SK-N-SH (cell line): ENCODE results near the gene CALML6.

ENCODE experiments used
- CHD2 ChIP-seq: fragments of 150-350 bp; IDR thresholded peaks from 2 replicates; pipeline ENCODE4 v1.6.1; 2018; ENCODE audit warnings: low read length; ENCODE audit not compliant: partially characterized antibody
- EP300 ChIP-seq, 2 experiments: IDR thresholded peaks; 2 replicates each; pipeline versions ENCODE4 v1.4.0 to v1.6.1; 2012; ENCODE audit warnings: borderline replicate concordance in 1 of 2, low read depth in 1 of 2, low read length in 1 of 2
- FOXJ3 ChIP-seq: sonication (generic); formaldehyde crosslinking; IDR thresholded peaks from 2 replicates; pipeline ENCODE4 v1.5.1; 2020; ENCODE audit warnings: mild to moderate bottlenecking, missing genetic modification reagents
- MXI1 ChIP-seq: IDR thresholded peaks from 2 replicates; pipeline ENCODE4 v1.6.1; 2012; ENCODE audit warnings: mild to moderate bottlenecking, low read depth, low read length, improper control_type of control experiment
- NFIC ChIP-seq: IDR thresholded peaks from 2 replicates; pipeline ENCODE4 v1.4.0; 2012; ENCODE audit warnings: borderline replicate concordance
- POLR2AphosphoS5 ChIP-seq: IDR thresholded peaks from 2 replicates; pipeline ENCODE4 v1.6.1; 2012; ENCODE audit warnings: low read depth, low read length
- RCOR1 ChIP-seq: fragments of 150-350 bp; IDR thresholded peaks from 2 replicates; pipeline ENCODE4 v1.6.1; 2017; ENCODE audit warnings: antibody characterized with exemption, low read length
- SMC3 ChIP-seq: IDR thresholded peaks from 2 replicates; pipeline ENCODE4 v1.6.1; 2012; ENCODE audit warnings: low read depth, low read length, improper control_type of control experiment
- YY1 ChIP-seq: IDR thresholded peaks from 2 replicates; pipeline ENCODE4 v1.4.0; 2012; ENCODE audit warnings: low read depth, mild to moderate bottlenecking
- TF ChIP-seq, protein P1 (sequence below): fragments of 200-600 bp; sonication (generic); IDR thresholded peaks from 2 replicates; pipeline ENCODE4 v1.6.1; 2017; ENCODE audit warnings: antibody characterized with exemption, mild to moderate bottlenecking, moderate library complexity
- TF ChIP-seq, protein P2 (sequence below): fragments of 150-350 bp; IDR thresholded peaks from 2 replicates; pipeline ENCODE4 v1.6.1; 2016; ENCODE audit warnings: mild to moderate bottlenecking, low read depth, low read length
- TF ChIP-seq, protein P3 (sequence below): IDR thresholded peaks from 2 replicates; pipeline ENCODE4 v1.4.0; 2012; ENCODE audit warnings: low read depth, borderline replicate concordance
- TF ChIP-seq, protein P4 (sequence below): fragments of 150-350 bp; IDR thresholded peaks from 2 replicates; pipeline ENCODE4 v1.6.1; 2017; ENCODE audit warnings: antibody characterized with exemption, low read length, low read depth, borderline replicate concordance

DNA sequence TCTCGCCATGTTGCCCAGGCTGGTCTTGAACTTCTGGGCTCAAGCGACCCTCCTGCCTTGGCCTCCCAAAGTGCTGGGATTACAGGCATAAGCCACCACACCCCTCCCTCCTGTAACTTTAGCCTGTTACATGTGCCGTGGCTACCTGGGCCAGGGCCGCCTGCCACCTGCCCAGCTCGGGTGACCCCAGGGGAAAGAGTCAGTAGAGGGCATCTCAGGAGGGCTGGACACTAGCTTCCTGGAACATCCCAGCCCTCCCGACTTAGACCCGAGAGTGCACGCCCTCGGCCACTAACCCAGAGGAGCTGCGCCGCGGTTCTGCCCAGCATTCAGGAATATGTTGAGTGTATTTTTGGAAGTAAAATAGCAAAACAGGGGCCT, 44.4 kb downstream of the CALML6 start:
- TF ChIP-seq, protein P1, sequence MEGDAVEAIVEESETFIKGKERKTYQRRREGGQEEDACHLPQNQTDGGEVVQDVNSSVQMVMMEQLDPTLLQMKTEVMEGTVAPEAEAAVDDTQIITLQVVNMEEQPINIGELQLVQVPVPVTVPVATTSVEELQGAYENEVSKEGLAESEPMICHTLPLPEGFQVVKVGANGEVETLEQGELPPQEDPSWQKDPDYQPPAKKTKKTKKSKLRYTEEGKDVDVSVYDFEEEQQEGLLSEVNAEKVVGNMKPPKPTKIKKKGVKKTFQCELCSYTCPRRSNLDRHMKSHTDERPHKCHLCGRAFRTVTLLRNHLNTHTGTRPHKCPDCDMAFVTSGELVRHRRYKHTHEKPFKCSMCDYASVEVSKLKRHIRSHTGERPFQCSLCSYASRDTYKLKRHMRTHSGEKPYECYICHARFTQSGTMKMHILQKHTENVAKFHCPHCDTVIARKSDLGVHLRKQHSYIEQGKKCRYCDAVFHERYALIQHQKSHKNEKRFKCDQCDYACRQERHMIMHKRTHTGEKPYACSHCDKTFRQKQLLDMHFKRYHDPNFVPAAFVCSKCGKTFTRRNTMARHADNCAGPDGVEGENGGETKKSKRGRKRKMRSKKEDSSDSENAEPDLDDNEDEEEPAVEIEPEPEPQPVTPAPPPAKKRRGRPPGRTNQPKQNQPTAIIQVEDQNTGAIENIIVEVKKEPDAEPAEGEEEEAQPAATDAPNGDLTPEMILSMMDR: no peak
- no peak for TF ChIP-seq EP300 (IDR thresholded peaks at IDR 0.05; ENCODE audit: borderline replicate concordance in 1 of 2, low read depth in 1 of 2, low read length in 1 of 2)
- TF ChIP-seq NFIC: no peak
- no peak for TF ChIP-seq SMC3
- TF ChIP-seq, protein P2, sequence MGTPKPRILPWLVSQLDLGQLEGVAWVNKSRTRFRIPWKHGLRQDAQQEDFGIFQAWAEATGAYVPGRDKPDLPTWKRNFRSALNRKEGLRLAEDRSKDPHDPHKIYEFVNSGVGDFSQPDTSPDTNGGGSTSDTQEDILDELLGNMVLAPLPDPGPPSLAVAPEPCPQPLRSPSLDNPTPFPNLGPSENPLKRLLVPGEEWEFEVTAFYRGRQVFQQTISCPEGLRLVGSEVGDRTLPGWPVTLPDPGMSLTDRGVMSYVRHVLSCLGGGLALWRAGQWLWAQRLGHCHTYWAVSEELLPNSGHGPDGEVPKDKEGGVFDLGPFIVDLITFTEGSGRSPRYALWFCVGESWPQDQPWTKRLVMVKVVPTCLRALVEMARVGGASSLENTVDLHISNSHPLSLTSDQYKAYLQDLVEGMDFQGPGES: no peak
- no peak for TF ChIP-seq CHD2
- no peak for TF ChIP-seq MXI1
- TF ChIP-seq, protein P3, sequence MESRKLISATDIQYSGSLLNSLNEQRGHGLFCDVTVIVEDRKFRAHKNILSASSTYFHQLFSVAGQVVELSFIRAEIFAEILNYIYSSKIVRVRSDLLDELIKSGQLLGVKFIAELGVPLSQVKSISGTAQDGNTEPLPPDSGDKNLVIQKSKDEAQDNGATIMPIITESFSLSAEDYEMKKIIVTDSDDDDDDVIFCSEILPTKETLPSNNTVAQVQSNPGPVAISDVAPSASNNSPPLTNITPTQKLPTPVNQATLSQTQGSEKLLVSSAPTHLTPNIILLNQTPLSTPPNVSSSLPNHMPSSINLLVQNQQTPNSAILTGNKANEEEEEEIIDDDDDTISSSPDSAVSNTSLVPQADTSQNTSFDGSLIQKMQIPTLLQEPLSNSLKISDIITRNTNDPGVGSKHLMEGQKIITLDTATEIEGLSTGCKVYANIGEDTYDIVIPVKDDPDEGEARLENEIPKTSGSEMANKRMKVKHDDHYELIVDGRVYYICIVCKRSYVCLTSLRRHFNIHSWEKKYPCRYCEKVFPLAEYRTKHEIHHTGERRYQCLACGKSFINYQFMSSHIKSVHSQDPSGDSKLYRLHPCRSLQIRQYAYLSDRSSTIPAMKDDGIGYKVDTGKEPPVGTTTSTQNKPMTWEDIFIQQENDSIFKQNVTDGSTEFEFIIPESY: no peak
- no peak for TF ChIP-seq YY1
- TF ChIP-seq POLR2AphosphoS5: no peak
- no peak for TF ChIP-seq FOXJ3
- TF ChIP-seq RCOR1: no peak
- TF ChIP-seq, protein P4, sequence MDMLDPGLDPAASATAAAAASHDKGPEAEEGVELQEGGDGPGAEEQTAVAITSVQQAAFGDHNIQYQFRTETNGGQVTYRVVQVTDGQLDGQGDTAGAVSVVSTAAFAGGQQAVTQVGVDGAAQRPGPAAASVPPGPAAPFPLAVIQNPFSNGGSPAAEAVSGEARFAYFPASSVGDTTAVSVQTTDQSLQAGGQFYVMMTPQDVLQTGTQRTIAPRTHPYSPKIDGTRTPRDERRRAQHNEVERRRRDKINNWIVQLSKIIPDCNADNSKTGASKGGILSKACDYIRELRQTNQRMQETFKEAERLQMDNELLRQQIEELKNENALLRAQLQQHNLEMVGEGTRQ: no peak
